Vagina (tissue), 2 donors: ENCODE results near the gene BORCS8. TPM values are rescaled to one million over a fixed set of nuclear protein-coding genes. Genes with fewer than 3 reads are reported as not detected.

Experiments
- DNase-seq, 2 donors: peaks; one replicate each; pipeline ENCODE4 v3.0.0-alpha.2; 2017; ENCODE audit errors: extremely low spot score in 2 of 2
- H3K27ac ChIP-seq: fragments of 200-600 bp; sonication (generic); one replicate; pipeline ENCODE4 v1.5.1; 2019
- H3K27me3 ChIP-seq: fragments of 200-600 bp; sonication (generic); one replicate; pipeline ENCODE4 v1.5.1; 2019
- H3K36me3 ChIP-seq, 2 donors: fragments of 200-600 bp; sonication (generic); one replicate each; pipeline ENCODE4 v1.5.1; 2017 to 2019
- H3K4me1 ChIP-seq: fragments of 200-600 bp; sonication (generic); one replicate; pipeline ENCODE4 v1.5.1; 2019
- H3K4me3 ChIP-seq, 2 donors: fragments of 200-600 bp; sonication (generic); 1 replicate in 1 of 2; 2 replicates in 1 of 2; pipeline ENCODE4 v1.5.1; 2016 to 2019
- H3K9me3 ChIP-seq: fragments of 200-600 bp; sonication (generic); one replicate; pipeline ENCODE4 v1.5.1; 2019
- POLR2A ChIP-seq, 2 donors: fragments of 450-650 bp; IDR thresholded peaks; one replicate each; pipeline ENCODE4 v1.6.1; 2017; ENCODE audit warnings: antibody characterized with exemption in 2 of 2, mild to moderate bottlenecking in 2 of 2, moderate library complexity in 2 of 2
- POLR2AphosphoS5 ChIP-seq, 2 donors: sonication (generic); formaldehyde crosslinking; IDR thresholded peaks; one replicate each; pipeline ENCODE4 v1.9.0; 2017; ENCODE audit warnings: antibody characterized with exemption in 2 of 2, mild to moderate bottlenecking in 2 of 2, low read depth in 1 of 2; ENCODE audit not compliant: insufficient read depth in 1 of 2
- intact Hi-C: fragments of 100-400 bp; cut with DNase I; formaldehyde crosslinking; loops from one replicate; pipeline ENCODE4 v1.15.1; 2023
- total RNA-seq: library from RNA; depleted of rRNA; stranded (reverse); fragments of >200 nt; gene quantifications from one replicate; pipeline ENCODE4 v1.2.3, GENCODE V29; 2016
- TF ChIP-seq, protein P1 (sequence below), 3 experiments: fragments of 450-650 bp in 2 of 3; fragments of 200-600 bp in 1 of 3; sonication (generic) in 1 of 3; IDR thresholded peaks; one replicate each; pipeline ENCODE4 v1.5.1; 2017 to 2019; ENCODE audit warnings: antibody characterized with exemption in 3 of 3, mild to moderate bottlenecking in 2 of 3, moderate library complexity in 2 of 3

BORCS8 gene
- total RNA-seq, 1 donor from 2014 or later, result 18.9 TPM

DNA sequence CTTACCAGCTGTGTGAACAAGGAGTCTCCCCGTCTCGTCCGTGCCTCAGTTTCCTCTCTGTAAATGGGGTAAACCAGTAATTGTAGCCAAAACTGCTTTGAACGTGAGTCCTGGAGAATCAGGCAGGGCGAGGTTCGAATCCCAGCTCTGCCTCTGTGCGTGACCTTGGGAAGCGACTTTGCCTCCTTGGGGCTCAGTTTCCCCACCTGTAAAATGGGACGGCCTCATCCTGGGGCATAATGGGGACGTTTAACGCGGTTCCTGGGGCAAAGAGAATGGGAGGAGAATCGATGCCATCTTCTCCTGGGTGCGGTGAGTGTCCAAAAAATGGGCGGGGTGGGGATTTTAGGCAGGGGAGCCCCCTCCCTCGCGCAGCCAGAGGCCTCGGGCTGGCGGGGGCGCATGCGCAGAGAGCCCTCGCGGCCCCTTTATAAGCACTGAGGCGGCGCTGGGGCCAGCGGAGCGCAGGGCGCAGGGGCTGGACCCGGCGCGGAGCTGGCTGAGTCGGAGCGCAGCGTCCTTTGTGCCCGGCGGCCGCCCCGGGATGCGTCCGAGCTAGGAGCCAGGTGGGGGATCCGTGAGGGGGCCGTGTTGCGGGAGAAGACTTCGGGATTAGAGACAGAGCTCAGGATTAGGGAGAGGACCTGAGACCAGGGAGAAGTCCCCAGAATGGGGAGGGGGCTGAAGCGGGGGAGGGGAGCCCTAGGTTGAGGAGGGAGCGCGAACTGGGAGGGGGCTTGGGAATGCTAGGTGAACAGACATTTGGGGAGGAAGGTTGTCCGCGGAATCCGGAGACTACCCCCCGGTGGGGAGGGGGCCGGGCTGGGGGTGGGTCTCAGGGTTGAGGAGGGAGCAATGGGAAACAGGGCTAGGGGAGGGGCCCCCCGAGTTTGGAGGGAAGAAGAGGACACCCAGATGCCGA lies 19.8 kb upstream of the BORCS8 start, which contains the start of gene NCAN:
Gene NCAN (plus strand): TSS at position 460 of the 922 bp plus-strand sequence. CDS start 4,996 bp downstream, outside the sequence.
- intact Hi-C loops, result no loop called here
- Histone ChIP-seq H3K27ac (no peak within 1 kb of the TSS), H3K27me3 (peaks cover 7% of the 10 kb centered on the region), H3K9me3 (no peaks in the 10 kb centered on the region), H3K4me1 (no peaks in the 10 kb centered on the region), H3K4me3 (no peak within 1 kb of the TSS), H3K36me3 (no peaks in the 10 kb centered on the region)
- peak in 1 of 2 donors; percentile 52 for DNase-seq
- TF ChIP-seq, protein P1, sequence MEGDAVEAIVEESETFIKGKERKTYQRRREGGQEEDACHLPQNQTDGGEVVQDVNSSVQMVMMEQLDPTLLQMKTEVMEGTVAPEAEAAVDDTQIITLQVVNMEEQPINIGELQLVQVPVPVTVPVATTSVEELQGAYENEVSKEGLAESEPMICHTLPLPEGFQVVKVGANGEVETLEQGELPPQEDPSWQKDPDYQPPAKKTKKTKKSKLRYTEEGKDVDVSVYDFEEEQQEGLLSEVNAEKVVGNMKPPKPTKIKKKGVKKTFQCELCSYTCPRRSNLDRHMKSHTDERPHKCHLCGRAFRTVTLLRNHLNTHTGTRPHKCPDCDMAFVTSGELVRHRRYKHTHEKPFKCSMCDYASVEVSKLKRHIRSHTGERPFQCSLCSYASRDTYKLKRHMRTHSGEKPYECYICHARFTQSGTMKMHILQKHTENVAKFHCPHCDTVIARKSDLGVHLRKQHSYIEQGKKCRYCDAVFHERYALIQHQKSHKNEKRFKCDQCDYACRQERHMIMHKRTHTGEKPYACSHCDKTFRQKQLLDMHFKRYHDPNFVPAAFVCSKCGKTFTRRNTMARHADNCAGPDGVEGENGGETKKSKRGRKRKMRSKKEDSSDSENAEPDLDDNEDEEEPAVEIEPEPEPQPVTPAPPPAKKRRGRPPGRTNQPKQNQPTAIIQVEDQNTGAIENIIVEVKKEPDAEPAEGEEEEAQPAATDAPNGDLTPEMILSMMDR (IDR thresholded peaks at IDR 0.05), result no peak
- TF ChIP-seq POLR2A (IDR thresholded peaks at IDR 0.05), result no peak
- TF ChIP-seq POLR2AphosphoS5 (IDR thresholded peaks at IDR 0.05; ENCODE audit: insufficient read depth in 1 of 2, low read depth in 1 of 2), result no peak

DNA sequence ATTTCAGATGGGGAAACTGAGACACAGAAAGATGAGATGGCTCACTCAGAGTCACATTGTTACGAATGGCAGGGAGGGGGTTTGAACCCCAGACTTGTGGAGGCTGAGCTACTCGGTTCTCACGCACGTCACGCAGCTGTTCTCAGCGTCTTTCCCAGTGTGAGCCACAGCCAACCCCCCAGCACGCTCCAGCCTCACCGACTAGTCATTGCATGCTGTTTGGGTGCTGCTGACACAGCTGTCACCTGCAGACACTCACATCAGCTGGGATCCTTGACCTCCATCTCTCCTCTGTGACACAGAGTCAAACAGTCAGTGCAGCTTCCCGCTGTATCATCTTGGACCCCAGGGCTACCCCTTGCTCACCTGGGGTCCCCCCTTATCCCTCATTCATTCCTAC lies 17.4 kb upstream of the BORCS8 start:
- DNase-seq, result no peak
- Histone ChIP-seq H3K4me1 (no peaks in the 10 kb centered on the region), H3K27ac (no peak overlapping the region), H3K4me3 (no peak overlapping the region), H3K36me3 (no peaks in the 10 kb centered on the region), H3K9me3 (no peaks in the 10 kb centered on the region), H3K27me3 (peaks cover 7% of the 10 kb centered on the region)
- intact Hi-C loops, result no loop called here
- TF ChIP-seq POLR2AphosphoS5 (IDR thresholded peaks at IDR 0.05; ENCODE audit: insufficient read depth in 1 of 2, low read depth in 1 of 2), result no peak
- no peak for TF ChIP-seq POLR2A (IDR thresholded peaks at IDR 0.05)
- TF ChIP-seq, protein P1 (IDR thresholded peaks at IDR 0.05), result no peak

DNA sequence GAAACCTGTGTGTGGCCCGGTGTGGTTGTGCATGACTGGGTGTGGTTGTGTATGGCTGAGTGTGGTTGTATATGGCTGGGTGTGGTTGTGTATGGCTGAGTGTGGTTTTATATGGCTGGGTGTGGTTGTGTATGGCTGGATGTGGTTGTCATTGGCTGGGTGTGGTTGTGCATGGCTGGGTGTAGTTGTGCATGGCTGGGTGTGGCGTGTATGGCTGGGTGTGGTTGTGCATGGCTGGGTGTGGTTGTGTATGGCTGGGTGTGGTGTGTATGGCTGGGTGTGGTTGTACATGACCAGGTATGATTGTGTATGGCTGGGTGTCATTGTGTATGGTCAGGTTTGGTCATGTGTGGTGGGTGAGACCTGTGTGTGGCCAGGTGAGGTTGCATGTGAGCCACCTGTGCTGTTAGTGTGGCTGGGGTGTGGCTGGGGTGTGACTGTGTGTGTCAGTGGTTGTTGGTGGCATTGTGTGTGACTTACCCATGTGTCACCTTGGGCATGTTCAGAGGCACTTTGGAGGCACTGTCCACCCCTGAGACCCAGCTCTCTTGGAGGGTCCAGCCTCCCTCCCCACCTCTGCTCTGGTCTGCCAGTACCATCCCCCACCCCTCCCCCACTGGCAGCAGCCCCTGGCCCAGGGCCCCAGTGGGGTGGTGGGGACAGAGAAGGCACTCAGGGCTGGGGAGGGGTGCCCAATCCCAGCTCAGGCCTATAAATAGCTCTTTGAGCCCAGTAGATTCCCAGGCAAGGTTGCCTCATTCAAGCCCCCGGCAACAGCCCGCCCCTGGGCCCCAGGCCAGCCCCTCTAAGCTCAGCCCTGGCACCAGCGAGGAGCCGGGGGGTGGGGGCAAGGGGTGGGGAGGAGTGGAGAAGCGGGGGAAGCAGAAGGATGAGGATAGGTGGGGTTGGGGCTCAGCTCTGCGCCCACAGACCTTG lies 16.0 kb upstream of the BORCS8 start:
- Histone ChIP-seq H3K4me1 (no peaks in the 10 kb centered on the region), H3K27me3 (peaks cover 7% of the 10 kb centered on the region), H3K36me3 (no peaks in the 10 kb centered on the region), H3K4me3 (no peak overlapping the region), H3K9me3 (no peaks in the 10 kb centered on the region), H3K27ac (no peak overlapping the region)
- no peak for TF ChIP-seq POLR2AphosphoS5 (IDR thresholded peaks at IDR 0.05; ENCODE audit: insufficient read depth in 1 of 2, low read depth in 1 of 2)
- no peak for TF ChIP-seq POLR2A (IDR thresholded peaks at IDR 0.05)
- TF ChIP-seq, protein P1 (IDR thresholded peaks at IDR 0.05), result no peak
- no peak for DNase-seq
- intact Hi-C loops, result no loop called here

DNA sequence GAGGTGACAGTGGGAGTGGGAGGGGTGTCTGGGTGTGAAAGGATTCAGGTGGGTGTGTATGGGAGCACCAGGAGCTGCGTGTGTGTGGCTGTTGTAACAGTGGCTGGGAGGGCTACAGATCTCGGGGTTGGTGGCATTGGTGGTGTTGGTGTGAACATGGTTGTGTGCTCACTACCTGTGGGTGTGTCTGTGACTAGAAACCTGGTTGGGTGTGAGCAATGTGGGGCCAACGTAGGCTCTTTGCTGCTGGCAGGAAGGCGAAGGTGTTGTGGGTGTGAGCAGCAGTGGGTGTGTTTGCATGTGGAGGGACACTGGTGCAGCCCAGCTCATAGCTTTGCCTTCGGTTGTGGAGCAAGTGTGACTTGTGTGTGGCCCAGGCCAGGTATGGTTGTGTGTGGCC lies 15.0 kb upstream of the BORCS8 start:
- no peak for DNase-seq
- no peak overlapping the region for H3K27ac ChIP-seq
- H3K4me1 ChIP-seq, result peaks cover 9% of the 10 kb centered on the region
- H3K27me3 ChIP-seq, result peaks cover 7% of the 10 kb centered on the region
- no peaks in the 10 kb centered on the region for H3K36me3 ChIP-seq
- no peaks in the 10 kb centered on the region for H3K9me3 ChIP-seq
- no peak for TF ChIP-seq POLR2AphosphoS5 (IDR thresholded peaks at IDR 0.05; ENCODE audit: insufficient read depth in 1 of 2, low read depth in 1 of 2)
- TF ChIP-seq, protein P1 (IDR thresholded peaks at IDR 0.05), result no peak
- TF ChIP-seq POLR2A (IDR thresholded peaks at IDR 0.05), result no peak
- intact Hi-C loops, result no loop called here
- H3K4me3 ChIP-seq, result no peak overlapping the region
